ENCODE measurements around the gene CAB39L. TPM values are rescaled to one million over a fixed set of nuclear protein-coding genes. Genes with fewer than 3 reads are reported as not detected.

CAB39L gene
- total and polyA plus RNA-seq, 3 donors from 2014 or later, result 23.2 to 46.9 (median 26.0) TPM

- Histone ChIP-seq H3K27me3 (no peaks in the 10 kb centered on the region), H3K4me1 (no peaks in the 10 kb centered on the region), H3K36me3 (ENCODE audit: low read depth, missing control alignments) (no peaks in the 10 kb centered on the region), H3K9me3 (no peaks in the 10 kb centered on the region), H3K27ac (no peak overlapping the region), H3K4me3 (no peak overlapping the region)
- 88 to 91% methylated on average over 3 of the region's 3 CpGs for WGBS, 2 donors
- no peak for TF ChIP-seq POLR2A (IDR thresholded peaks at IDR 0.05)
- TF ChIP-seq CTCF (IDR thresholded peaks at IDR 0.05), result no peak
- DNase-seq, result no peak
- intact Hi-C loops (cut with DNase I; ENCODE audit: low total_unique reads), result no loop called here
These were observed 26.7 kb downstream of the CAB39L start for GRCh38 chr13:49417161-49417560.

GRCh38 chr13:49412749-49413148, 31.1 kb downstream of the CAB39L start:
- Histone ChIP-seq H3K36me3 (ENCODE audit: low read depth, missing control alignments) (no peaks in the 10 kb centered on the region), H3K9me3 (no peaks in the 10 kb centered on the region), H3K4me3 (no peak overlapping the region), H3K27ac (no peak overlapping the region), H3K4me1 (no peaks in the 10 kb centered on the region), H3K27me3 (no peaks in the 10 kb centered on the region)
- 72 to 93% methylated on average over 2 of the region's 2 CpGs for WGBS, 2 donors
- intact Hi-C loops (cut with DNase I; ENCODE audit: low total_unique reads), result no loop called here
- no peak for TF ChIP-seq POLR2A (IDR thresholded peaks at IDR 0.05)
- TF ChIP-seq CTCF (IDR thresholded peaks at IDR 0.05), result no peak
- no peak for DNase-seq

DNA sequence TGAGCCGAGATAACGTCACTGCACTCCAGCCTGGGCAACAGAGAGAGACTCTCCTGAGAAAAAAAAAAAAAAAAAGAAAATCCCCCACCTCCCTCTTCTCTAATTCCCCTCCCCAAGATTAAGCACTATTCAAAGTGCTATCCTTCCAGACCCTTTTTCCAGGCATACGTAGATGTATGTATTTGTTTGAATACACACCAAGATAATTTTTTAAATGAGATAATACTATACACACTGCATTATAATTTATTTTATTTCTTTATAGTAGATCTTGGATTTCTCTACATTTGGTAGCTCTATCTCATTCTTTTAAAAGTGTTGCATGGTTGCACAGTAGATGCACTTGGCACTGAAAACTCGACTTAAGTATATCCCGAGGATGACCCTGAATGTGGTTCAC, 32.5 kb downstream of the CAB39L start:
- Histone ChIP-seq H3K27ac (no peak overlapping the region), H3K36me3 (ENCODE audit: low read depth, missing control alignments) (no peaks in the 10 kb centered on the region), H3K4me3 (no peak overlapping the region), H3K9me3 (no peaks in the 10 kb centered on the region), H3K27me3 (no peaks in the 10 kb centered on the region), H3K4me1 (no peaks in the 10 kb centered on the region)
- 83 to 97% methylated on average over 5 of the region's 5 CpGs for WGBS, 2 donors
- intact Hi-C loops (cut with DNase I; ENCODE audit: low total_unique reads), result no loop called here
- TF ChIP-seq POLR2A (IDR thresholded peaks at IDR 0.05) (no peak), CTCF (IDR thresholded peaks at IDR 0.05) (no peak)
- DNase-seq, result no peak

DNA sequence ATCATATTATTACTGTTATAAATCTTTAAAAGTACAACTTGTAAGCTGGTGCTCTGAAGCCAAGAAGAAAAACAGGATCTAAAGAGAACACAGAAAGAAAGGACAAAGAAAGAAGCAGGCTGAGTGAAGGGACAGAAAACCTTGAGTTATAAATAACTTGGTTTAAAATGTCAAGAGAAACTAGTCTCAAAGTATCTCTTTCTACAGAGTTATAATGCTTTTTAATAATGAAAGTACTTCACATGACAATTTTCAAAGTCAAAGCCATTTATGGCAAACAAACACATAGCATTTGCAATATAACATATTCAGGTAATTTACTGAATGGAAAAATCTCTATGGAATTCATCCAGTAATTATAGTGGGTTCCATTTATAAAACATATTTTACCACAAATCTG, 33.4 kb downstream of the CAB39L start:
- no peaks in the 10 kb centered on the region for H3K9me3 ChIP-seq
- H3K4me1 ChIP-seq, result no peaks in the 10 kb centered on the region
- intact Hi-C loops (cut with DNase I; ENCODE audit: low total_unique reads), result no loop called here
- DNase-seq, result no peak
- H3K27me3 ChIP-seq, result no peaks in the 10 kb centered on the region
- TF ChIP-seq CTCF (IDR thresholded peaks at IDR 0.05) (no peak), POLR2A (IDR thresholded peaks at IDR 0.05) (no peak)
- H3K27ac ChIP-seq, result no peak overlapping the region
- H3K36me3 ChIP-seq (ENCODE audit: low read depth, missing control alignments), result no peaks in the 10 kb centered on the region
- H3K4me3 ChIP-seq, result no peak overlapping the region

GRCh38 chr13:49410006-49410405, 33.9 kb downstream of the CAB39L start:
- DNase-seq, result no peak
- Histone ChIP-seq H3K4me1 (no peaks in the 10 kb centered on the region), H3K27ac (no peak overlapping the region), H3K27me3 (no peaks in the 10 kb centered on the region), H3K4me3 (no peak overlapping the region), H3K9me3 (no peaks in the 10 kb centered on the region), H3K36me3 (ENCODE audit: low read depth, missing control alignments) (no peaks in the 10 kb centered on the region)
- intact Hi-C loops (cut with DNase I; ENCODE audit: low total_unique reads), result no loop called here
- TF ChIP-seq POLR2A (IDR thresholded peaks at IDR 0.05) (no peak), CTCF (IDR thresholded peaks at IDR 0.05) (no peak)
- WGBS, 2 donors, result 54 to 73% methylated on average over 4 of the region's 4 CpGs
